T-helper 1 cell (primary cell): Measurements from ENCODE around the gene SPATS2.
"Not testable (repeated sequence)": the region's sequence is repeated elsewhere in the genome, so short reads cannot be mapped to it uniquely, and the experiment has no call there.

Experiments used
- DNase-seq, 5 donors: peaks; one replicate each; pipeline ENCODE4 v3.0.0-alpha.2; 2012 to 2020
- total RNA-seq, 4 donors: gene quantifications; one replicate each; lab custom pipeline; 2026; lab: John Stamatoyannopoulos, UW

SPATS2 gene
- 6.9 to 10.7 (median 8.1) reads per million in 4 donors for total RNA-seq

DNA sequence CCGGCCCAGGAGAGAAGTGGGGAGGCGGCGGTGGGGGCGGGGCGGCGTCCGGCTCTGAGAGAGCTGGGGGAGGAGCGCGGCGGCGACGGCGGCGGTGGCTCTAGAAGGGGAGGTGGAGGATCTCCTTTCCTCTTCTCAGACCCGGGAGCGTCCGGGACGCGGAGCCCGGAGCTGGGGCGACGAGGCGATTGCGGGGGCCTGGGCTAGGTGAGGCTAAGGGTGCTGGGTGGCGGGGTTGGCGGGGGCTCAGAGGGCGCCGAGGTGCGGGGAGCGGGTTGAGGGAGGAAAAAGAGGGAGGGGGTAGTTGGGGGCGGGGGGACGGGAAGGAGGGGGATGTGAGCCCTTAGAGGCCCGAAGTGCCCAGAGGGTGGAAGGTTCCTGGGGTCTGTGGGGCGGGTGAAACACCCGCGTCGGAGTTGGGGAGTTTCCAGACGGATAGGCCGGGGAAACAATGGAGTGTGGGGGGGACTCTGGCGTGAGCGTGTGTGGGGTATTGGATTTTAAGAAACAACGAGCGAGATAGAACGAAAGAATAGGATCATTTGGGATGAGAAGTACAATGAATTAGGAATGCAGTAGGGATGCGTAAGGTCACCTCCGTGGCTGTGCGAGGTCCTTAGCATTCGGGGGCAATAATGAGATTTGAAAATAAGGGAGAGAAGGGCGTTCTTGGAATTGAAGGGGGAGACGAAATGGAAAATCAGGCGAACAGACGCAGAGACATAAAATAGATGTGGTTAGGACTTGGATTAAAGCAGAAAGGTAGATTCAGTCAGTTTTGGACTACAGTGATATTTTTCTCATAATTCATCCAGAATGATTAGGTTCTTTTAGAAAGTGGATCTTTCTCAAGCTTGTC is at the start of gene SPATS2:
Gene SPATS2, plus strand, starts transcription at position 82 of the 859 bp plus-strand sequence. CDS start 93,551 bp downstream, outside the sequence.
- no peak for DNase-seq

DNA sequence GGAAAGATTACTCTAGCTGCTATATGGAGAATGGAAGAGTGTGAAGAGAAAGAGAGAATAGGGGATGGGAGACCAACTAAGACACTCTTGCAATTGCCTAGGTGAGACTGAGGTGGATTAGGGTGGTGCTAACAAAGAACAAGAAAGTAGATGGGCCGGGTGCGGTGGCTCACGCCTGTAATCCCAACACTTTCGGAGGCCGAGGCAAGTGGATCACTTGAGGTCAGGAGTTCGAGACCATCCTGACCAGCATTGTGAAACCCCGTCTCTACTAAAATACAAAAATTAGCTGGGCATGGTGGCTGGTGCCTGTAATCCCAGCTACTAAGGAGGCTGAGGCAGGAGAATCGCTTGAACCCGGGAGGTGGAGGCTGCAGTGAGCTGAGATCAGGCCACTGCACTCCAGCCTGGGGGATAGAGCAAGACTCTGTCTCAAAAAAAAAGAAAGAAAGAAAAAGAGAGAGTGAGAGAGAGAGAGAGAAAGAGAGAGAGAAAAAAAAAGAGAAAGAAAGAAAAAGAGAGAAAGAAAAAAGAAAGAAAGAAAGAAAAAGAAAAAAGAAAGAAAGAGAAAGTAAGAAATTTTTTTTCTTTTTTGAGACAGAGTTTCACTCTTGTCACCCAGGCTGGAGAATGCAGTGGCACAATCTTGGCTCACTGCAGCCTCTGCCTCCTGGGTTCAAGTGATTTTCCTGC is 46.7 kb upstream of the SPATS2 start:
- not testable (repeated sequence) for DNase-seq

DNA sequence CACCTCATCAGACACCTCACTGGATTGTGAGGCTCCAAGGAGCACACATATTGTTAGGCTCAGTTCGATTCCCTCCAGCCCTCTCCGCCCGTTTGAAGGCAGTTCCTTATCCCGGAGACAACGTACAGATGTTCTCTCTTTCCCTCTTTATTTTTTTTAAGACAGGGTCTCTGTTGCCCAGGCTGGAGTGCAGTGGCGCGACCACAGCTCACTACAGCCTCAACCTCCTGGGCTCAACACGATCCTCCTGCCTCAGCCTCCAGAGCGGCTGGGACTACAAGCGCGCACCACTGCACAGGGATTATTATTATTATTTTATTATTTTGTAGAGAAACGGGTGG is 44.9 kb upstream of the SPATS2 start:
- no peak for DNase-seq

DNA sequence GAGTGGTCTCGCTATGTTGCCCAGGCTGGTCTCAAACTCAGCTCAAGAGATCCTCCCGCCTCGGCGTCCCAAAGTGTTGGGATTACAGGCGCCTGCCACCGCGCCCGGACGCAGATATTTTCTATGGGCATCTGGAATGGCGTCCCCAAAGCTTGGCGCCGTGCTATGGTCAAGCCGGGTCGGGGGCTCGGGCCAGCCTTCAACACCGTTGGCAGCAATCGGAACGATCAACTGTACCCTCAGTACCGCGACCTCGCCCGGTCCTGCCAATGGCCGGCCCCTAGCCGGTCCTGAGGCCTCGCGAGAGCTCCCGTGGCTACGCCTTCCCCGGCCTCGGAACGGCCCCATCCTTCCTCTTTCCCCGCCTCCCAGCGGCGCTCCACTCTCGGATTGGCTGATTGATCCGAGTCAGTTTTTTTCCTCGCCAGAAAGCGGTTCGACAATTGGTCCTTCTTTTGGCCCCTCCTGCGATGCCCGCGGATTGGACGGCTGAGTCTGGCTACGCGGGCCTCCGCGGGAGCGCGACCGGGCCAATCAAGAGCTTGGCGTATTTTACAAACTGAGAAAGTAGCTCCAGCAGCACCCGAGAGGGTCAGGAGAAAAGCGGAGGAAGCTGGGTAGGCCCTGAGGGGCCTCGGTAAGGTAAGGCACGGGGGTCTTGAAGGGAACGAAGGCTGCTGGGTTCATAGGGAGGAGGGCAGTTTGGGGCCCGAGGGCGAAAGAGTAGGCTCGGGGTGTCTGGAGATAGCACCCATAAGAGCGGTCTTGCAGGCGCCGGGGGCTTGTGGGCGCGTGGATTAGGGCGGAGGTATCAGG is 44.3 kb upstream of the SPATS2 start, which contains the start of gene TROAP:
Gene TROAP, plus strand, starts transcription at position 548 of the 816 bp plus-strand sequence. CDS start 354 bp downstream, outside the sequence.
- DNase-seq, result peak; percentile 89 to 98 (median 96)

DNA sequence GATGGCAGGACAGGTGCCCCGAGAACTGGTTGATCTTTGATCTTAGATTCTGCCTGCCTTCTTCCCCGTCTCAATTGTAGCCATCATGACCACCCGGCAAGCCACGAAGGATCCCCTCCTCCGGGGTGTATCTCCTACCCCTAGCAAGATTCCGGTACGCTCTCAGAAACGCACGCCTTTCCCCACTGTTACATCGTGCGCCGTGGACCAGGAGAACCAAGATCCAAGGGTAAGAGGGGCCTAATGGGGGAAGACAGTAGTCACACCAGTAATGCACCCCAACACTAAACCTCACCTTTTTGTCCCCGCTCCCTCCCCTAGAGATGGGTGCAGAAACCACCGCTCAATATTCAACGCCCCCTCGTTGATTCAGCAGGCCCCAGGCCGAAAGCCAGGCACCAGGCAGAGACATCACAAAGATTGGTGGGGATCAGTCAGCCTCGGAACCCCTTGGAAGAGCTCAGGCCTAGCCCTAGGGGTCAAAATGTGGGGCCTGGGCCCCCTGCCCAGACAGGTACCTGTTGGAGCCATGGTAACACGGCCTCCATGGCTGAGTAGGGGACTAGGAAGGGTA is 43.7 kb upstream of the SPATS2 start:
- DNase-seq, result no peak

DNA sequence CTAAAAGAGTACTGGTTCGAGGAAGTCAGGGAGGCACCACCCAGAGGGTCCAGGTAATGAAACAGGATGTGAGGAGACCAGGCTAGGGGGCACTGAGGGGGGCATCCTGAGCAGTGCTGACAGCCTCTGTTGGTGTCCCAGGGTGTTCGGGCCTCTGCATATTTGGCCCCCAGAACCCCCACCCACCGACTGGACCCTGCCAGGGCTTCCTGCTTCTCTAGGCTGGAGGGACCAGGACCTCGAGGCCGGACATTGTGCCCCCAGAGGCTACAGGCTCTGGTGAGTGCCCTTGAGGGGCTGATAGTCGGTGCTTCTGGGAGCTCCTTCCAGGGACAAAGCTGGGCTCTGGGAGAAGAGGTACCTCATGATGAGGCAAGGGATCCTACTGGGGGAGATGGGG is 41.7 kb upstream of the SPATS2 start:
- no peak for DNase-seq

DNA sequence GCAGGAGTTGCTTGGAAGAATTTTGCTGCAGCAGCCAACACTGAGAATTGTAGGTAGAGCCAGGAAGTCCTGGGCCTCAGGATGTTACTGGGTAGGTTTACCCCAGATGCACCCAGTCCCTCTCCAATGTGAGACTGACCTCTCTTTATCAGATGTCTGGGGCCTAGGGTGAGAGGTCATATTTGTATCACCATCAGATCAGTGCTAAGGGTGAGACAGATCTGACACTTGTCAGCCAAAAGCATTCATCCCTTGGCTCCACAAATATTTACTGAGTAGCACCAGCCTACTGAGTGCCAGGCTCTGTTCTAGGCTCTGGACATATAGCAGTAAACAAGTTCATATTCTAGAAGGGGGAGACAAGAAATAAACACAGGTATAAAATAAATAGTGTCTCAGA is 39.9 kb upstream of the SPATS2 start:
- DNase-seq, result no peak

DNA sequence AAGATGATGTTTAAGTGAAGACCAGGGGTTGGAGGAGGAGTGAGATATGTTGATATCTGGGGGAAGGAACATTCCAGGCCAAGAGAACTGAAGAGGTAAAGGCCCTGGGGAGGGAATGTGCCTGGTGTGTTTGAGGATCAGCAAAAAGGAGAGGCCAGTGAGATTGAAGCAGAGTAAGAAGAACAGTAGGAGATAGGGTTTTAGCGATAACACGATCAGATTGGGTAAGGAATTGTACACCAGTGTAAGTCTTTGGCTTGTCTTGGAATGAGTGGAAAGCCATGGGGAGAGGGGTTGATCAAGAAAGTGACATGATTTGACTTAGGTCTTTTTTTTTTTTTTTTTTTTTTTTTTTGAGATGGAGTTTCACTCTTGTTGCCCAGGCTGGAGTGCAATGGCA is 39.4 kb upstream of the SPATS2 start:
- no peak for DNase-seq

DNA sequence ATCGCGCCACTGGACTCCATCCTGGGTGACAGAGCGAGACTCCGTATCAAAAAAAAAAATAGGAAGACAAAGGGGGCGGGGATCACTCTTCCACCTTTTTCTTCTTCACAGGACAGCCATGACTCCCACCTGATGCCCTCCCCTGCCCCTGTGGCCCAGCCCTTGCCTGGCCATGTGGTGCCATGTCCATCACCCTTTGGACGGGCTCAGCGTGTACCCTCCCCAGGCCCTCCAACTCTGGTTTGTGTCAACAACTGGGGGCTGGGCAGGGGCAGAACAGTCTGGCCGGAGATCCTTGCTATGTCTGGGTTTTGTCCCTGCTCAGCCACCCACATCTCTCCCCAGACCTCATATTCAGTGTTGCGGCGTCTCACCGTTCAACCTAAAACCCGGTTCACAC is 38.4 kb upstream of the SPATS2 start:
- DNase-seq, result no peak

DNA sequence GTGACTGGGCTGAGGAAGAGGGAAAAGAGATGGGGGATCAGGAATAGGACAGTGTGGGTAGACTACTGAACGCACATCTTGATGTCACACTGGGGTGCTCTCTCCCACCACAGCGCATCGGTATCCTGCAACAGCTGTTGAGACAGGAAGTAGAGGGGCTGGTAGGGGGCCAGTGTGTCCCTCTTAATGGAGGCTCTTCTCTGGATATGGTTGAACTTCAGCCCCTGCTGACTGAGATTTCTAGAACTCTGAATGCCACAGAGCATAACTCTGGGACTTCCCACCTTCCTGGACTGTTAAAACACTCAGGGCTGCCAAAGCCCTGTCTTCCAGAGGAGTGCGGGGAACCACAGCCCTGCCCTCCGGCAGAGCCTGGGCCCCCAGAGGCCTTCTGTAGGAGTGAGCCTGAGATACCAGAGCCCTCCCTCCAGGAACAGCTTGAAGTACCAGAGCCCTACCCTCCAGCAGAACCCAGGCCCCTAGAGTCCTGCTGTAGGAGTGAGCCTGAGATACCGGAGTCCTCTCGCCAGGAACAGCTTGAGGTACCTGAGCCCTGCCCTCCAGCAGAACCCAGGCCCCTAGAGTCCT is 37.1 kb upstream of the SPATS2 start:
- DNase-seq, result no peak

DNA sequence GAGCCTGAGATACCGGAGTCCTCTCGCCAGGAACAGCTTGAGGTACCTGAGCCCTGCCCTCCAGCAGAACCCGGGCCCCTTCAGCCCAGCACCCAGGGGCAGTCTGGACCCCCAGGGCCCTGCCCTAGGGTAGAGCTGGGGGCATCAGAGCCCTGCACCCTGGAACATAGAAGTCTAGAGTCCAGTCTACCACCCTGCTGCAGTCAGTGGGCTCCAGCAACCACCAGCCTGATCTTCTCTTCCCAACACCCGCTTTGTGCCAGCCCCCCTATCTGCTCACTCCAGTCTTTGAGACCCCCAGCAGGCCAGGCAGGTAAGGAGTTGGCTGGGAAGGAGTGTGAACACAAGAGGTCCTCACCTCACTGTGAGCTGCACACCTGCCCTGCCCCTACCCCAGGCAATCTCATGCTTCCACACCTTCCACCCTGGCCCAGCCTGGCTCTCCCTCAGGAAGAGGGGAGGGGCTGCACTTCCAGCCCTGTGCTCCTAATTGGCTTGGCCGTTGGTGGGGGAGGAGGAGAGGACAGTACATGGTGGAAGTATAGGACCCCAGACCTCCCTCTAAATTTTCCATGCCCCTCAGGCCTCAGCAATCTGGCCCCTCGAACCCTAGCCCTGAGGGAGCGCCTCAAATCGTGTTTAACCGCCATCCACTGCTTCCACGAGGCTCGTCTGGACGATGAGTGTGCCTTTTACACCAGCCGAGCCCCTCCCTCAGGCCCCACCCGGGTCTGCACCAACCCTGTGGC is 36.5 kb upstream of the SPATS2 start:
- no peak for DNase-seq

DNA sequence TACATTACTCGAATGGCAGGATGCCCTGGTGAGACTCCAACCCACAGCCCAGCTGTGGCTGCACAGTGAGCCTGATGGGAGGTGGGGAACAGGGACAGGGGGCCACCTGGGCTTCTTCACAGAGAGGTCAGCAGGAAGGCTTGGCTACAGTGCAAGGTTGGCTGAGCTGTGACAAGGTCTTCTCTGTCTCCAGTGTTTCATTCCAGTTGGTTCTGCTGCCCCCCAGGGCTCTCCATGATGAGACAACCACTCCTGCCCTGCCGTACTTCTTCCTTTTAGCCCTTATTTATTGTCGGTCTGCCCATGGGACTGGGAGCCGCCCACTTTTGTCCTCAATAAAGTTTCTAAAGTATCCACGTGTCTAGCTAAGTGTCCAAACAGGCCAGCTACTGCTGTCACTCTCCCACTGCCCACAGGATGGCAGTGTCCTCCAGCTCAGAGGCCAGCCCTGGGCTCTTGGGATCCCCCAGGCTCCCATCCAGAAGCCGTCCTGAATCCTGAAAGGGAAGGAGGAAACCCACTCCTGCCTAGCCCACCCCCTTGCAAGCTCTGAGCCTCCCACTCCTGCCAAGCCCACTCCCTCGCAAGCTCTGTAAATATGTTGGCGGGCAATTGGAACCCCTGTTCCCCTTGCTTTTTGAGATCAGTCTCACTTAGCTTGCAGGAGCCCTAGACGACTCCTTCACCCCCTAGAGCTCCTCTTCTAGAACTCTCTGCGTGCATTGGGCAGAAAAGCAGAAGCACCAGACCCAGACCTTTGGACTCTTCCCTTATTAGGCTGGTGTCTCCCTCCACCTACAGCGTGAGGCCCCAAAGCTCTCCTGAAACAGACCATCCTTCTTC is 35.7 kb upstream of the SPATS2 start:
- DNase-seq, result no peak

DNA sequence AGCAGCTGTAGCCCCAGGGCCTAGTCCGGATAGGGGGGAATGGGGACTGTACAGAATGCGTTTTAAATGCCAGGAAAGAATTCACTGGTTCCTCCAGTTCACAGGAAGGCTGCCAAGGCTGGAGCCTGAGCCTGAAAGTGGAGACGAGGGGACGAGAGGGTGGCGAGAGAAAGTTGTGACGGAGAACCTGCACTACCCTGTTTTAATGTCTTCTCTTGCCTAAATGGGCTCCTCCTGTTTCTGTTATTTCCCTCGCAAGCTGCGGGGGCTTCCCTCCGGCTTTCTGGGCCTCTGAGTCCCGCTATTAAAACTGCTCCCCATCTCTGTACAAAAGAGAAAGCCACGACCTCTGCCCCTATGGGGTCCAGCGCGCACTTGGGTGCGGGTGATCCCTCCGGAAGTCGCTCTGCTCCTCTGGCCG is 34.8 kb upstream of the SPATS2 start:
- no peak for DNase-seq

DNA sequence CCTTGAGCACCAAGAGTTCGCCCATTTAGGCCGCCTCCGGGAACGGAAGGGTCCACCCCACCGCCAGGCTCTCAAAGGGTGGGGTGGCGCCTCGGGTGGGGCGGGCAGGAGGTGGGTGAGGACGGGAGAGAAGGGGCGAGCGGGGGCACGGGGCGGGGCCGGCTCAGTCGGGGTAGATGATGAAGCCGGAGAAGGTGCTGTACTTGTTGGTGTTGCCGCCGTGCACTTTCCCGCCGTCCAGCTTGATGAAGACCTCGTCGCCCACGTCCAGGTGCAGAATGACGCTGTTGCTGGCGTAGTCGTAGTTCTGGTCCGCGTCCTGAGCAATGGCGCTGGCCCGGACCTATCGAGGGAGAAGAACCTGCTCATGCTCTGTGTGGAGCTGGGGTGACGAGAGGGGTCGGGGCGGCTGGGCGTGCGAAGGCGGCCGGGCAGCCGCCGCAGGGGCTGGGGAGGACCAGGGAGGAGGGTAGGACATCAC is 34.3 kb upstream of the SPATS2 start:
- no peak for DNase-seq

DNA sequence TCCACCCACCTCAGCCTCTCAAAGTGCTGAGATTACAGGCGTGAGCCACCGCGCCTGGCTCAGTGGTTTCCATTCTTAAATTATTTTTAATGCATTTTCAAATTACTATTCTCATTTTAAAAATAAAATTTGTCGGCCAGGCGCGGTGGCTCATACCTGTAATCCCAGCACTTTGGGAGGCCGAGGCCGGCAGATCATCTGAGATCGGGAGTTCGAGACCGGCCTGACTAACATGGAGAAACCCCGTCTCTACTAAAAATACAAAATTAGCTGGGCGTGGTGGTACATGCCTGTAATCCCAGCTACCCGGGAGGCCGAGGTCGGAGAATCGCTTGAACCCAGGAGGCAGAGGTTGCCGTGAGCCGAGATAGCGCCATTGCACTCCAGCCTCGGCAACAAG is 33.5 kb upstream of the SPATS2 start:
- not testable (repeated sequence) for DNase-seq

DNA sequence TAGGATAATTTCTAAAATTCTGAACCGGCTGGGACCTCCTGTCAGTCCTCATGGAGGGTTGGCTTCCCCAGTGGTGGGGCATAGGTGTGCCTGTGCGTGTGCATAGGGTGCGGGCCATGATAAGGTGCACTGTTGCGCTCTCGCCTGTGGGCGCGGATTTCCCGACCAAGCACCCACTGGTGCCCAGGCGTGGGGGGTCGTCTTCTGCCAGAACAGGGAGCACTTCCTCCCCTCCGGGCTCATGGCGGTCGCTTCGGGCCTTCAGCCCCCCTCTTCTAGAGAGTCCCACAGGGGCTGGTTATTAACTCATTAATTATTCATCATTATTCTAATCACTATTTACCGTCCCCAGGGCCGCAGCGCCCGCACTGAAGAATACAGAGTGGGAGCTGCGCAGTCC is 33.0 kb upstream of the SPATS2 start:
- no peak for DNase-seq

DNA sequence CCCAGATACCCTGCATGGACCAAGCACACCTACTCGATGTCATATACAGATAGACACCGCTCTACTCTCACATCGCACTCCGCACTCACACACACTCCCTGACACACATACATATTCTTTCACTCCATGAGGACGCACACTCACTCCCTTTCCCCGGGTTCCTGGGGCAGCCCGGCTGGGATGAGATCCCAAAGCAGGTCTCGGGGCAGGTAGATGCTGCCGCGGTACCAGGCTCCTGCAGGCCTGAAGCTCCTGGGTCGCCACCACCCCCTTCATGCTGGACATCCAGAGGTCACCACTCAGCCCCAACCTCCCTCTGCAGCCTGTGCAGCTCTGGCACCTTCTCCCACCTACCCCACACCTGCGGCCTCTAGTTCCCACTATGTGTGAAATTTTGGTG is 32.6 kb upstream of the SPATS2 start:
- DNase-seq, result no peak

DNA sequence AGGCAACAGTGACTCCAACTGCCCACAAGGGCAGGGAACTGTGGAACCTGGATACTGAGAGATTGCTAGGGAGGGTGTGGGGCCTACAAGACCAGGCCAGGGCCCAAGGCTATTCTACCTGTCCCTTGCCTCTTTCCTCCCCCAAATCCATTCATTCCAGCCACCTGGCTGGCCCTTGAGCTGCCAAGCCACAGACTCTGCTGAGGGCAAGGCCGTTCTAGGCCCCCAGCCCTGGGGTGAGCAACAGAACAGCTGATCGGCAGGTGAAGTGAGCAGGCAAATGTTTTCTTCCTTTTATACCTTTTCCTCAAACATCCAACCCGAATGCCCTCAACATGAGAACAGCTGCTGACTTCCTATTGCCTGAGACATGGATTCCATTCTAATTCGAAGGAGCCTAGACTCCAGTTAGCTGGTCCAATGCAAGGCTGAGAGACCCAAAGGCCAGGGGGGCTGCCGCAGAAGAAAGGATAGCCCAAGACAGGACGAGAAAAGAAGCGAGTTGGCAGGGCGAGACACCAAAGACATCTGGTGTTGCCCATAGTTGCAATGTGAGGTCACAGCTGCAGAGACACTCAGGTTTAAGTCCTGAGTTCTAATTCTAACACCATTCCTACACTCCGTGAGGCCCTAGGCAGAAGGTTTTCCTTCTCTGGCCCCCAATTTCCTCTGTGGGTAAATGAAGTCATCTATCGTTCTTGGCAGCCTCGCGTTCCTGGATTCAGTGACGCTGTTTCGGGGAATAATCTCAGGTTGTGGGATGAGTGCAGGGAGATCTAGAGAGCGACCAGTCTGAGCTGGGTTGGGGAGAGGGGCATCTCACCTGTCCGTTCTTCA is 31.9 kb upstream of the SPATS2 start:
- DNase-seq, result no peak

DNA sequence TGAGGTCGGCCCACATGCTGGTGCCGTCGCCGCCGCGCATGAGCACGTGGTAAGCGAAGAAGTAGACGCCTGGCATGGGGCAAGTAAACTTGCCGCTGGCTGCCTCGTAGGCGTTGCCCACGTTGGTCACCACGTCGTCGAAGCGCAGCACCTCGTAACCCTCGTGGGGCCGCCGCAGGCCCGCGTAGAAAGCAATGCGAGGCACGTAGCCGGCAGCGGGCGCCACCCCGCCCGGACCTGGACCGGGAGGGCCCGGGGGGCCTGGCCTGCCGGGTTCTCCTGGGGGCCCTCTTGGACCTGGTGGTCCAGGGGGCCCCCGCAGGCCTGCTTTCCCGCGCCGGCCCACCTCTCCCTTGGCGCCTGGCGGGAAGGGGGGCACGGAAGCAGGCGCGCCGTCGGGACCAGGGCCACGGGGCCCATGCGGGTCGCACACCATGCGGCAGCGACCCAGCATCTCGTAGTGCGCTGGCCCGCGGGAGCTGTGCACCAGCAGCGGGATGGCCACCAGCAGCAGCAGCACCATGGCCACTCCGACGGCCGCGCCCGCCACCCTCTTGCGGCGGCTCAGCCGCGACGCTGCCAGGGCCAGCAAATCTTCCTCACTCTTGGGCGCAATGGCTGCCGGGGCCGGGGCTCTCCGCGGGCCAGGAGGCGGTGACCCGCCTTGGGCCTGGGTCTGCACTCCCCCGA is 31.2 kb upstream of the SPATS2 start:
- DNase-seq, result no peak
